PC-9 (cell line): ENCODE results near the gene CSNK1G2.

Experiments
- EZH2 ChIP-seq: fragments of 200-600 bp; sonication (generic); IDR thresholded peaks from 2 replicates; pipeline ENCODE4 v1.8.0; 2017; ENCODE audit warnings: antibody characterized with exemption, low read depth
- TF ChIP-seq, protein P1 (sequence below): fragments of 200-600 bp; sonication (generic); conservative IDR thresholded peaks from 2 replicates; pipeline ENCODE4 v1.6.1; 2017; ENCODE audit warnings: mixed run types, antibody characterized with exemption, mild to moderate bottlenecking, moderate library complexity

GRCh38 chr19:1943661-1944087 lies 2.7 kb downstream of the CSNK1G2 start:
- TF ChIP-seq, protein P1, sequence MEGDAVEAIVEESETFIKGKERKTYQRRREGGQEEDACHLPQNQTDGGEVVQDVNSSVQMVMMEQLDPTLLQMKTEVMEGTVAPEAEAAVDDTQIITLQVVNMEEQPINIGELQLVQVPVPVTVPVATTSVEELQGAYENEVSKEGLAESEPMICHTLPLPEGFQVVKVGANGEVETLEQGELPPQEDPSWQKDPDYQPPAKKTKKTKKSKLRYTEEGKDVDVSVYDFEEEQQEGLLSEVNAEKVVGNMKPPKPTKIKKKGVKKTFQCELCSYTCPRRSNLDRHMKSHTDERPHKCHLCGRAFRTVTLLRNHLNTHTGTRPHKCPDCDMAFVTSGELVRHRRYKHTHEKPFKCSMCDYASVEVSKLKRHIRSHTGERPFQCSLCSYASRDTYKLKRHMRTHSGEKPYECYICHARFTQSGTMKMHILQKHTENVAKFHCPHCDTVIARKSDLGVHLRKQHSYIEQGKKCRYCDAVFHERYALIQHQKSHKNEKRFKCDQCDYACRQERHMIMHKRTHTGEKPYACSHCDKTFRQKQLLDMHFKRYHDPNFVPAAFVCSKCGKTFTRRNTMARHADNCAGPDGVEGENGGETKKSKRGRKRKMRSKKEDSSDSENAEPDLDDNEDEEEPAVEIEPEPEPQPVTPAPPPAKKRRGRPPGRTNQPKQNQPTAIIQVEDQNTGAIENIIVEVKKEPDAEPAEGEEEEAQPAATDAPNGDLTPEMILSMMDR, result no peak
- no peak for TF ChIP-seq EZH2
